OCI-LY3 (cell line): ENCODE data around the gene USP35.

Experiments
- CTCF ChIP-seq: fragments of 200-600, 300-600 bp; sonication (generic); IDR thresholded peaks from 2 replicates; pipeline ENCODE4 v1.5.1; 2014; ENCODE audit warnings: antibody characterized with exemption, low read length, low read depth
- EZH2phosphoT487 ChIP-seq: fragments of 200-600 bp; shearing (Covaris generic); IDR thresholded peaks from 2 replicates; pipeline ENCODE4 v1.6.1; 2018; ENCODE audit warnings: antibody characterized with exemption, mixed run types, low read depth

- TF ChIP-seq CTCF: no peak
- TF ChIP-seq EZH2phosphoT487: no peak
These were observed 27.3 kb downstream of the USP35 start for GRCh38 chr11:78216021-78216420.
